ENCODE results near the gene PCBP3.

Gene PCBP3

DNA sequence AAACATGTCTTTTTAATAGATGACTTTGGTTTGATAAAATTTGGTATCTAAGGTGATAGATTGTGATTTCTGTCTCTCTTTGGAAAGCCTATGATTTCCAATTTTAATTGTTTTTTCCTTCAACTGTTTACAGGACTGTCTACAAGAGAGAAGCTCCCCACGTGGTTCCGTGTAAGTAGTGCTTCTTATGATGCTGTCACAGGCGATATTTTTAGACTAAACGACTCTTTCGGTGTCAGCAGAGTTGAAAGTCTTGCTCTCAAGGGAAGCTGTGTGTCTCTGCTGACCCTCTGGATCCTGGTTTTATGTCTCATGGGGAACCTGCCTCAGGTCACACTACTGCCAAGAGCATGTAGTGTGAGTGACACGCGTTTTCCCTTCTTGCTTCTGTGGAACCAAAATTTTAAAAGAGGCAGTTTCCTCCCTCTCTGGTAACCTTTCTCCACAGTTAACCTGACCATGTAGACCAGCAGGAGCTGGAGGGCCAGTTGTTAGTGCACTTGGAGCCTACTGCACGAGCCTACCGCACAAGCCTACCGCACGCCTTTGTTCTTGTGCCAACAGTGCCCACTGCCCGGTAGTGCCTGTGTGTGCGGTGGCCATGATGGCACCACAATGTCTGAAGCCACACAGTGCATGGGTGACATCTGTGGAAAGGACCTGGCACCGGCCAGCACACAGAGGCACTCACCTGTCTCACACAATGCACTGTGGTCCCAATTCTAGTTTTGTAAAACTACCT lies 91.9 kb downstream of the PCBP3 start:
- DNase-seq, result no peak

GRCh38 chr21:45736042-45736689 lies 92.6 kb downstream of the PCBP3 start:
- DNase-seq, result no peak

DNA sequence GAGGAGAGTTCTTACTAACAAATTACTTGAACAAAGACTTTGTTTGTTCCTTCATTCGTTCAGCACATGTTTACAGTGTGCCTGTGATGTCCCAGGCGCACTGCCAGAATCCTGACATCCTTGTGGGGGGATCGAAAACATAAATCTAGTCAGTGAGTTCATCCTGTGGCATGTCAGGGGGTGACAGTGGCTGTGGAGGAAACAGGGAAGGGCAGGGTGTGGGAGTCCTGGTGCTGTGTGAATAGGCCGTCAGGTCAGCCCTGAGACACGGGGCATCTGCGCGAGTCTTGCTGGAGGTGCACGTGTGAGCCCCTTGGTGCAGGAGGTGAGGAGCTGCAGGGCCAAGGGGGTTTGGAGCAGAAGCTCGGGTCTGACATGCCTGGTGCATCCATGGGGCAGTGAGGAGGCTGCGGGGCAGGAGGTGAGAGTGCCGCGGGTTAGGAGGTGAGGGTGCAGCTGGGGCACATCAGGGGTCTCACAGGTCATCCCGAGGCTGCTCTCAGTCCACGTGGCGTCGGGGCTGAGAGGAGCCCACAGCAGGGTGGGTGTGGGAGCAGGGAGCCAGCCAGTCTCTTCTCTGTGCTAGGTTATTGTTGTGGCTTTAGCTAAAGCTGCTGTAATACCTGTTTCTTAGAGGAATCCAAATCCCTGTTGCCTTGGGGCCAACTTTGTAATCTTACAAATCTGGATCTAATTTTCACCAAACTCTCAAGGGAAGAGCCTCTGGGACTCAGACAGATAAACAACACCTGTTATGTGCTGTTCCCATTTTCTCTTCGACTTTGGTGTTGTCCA lies 93.4 kb downstream of the PCBP3 start:
- DNase-seq, result no peak

DNA sequence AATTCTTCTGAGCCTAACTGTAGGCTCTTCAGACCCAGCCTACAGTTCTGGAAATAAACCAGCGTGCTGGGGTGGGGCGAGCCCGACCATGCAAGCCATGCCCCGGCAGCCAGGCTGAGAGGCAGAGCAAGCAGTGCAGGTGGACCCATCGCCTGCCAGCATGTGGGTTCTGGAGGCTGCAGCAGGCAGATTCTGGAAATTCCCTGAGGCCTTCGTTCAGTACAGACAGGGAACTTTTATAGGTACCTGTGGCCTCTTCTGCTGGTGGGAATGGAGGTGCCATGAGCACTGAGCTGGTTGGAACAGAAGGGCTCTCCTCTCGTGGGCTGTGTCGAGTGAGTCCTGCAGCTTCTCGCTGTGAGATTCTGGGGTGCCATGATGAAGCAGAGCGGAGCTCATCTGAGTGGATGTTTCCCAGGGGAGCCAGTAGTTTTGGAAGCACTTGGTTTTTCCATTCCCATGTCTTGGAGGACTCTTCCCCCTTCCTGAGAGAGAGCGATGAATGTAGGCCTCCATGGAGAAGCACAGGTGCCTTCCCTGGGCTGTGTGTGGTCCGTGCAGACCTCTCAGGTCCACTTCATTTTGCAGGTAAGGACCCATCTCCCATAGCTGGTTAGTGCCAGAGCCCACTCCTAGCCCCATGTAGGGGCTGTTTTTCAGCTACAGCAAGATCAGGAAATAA lies 94.1 kb downstream of the PCBP3 start:
- DNase-seq, result no peak

DNA sequence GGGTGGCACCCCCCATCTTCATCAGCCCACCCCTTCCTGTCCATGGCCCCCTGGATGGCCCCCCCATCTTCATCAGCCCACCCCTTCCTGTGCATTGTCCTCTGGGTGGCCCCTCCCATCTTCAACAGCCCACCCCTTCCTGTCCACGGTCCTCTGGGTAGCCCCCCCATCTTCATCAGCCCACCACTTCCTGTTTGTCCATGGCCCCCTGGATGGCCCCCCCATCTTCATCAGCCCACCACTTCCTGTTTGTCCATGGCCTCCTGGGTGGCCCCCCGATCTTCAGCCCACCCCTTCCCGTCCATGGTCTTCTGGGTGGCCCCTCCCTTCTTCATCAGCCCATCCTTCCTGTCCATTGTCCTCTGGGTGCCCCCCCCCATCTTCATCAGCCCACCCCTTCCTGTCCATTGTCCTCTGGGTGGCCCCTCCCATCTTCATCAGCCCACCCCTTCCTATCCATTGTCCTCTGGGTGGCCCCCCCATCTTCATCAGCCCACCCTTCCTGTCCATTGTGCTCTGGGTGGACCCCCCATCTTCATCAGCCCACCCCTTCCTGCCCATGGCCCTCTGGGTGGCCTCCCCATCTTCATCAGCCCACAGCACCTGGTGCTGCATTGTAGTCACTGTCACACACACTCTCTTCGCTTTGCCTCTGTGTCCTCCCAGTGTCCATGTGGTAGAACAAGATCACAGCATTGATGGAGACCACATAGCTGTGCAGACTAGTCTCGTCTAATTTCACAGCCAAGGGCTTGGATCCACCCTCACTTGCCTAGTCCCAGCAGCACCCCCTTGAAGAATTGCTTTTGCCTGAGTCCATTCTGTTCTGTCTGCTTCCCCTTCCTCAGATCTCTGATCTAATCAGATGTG lies 95.9 kb downstream of the PCBP3 start:
- no peak for DNase-seq

DNA sequence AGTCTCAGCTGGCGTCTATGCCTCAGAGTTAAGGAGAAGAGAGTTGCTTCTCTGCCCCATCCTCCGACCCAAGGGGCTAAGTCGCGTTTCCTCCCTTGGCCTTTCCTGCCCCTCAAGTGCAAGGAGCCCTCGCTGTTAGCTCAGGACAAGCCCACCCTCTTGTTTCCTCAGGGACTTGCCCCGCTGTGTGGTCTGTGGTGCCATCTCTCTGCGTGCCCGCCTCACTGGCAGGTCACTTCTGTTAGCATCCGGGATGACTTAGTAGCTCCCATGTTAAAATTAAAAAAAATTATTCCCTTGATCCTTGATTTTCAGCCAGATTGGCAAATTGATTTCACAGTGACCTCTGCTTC lies 96.5 kb downstream of the PCBP3 start:
- no peak for DNase-seq

DNA sequence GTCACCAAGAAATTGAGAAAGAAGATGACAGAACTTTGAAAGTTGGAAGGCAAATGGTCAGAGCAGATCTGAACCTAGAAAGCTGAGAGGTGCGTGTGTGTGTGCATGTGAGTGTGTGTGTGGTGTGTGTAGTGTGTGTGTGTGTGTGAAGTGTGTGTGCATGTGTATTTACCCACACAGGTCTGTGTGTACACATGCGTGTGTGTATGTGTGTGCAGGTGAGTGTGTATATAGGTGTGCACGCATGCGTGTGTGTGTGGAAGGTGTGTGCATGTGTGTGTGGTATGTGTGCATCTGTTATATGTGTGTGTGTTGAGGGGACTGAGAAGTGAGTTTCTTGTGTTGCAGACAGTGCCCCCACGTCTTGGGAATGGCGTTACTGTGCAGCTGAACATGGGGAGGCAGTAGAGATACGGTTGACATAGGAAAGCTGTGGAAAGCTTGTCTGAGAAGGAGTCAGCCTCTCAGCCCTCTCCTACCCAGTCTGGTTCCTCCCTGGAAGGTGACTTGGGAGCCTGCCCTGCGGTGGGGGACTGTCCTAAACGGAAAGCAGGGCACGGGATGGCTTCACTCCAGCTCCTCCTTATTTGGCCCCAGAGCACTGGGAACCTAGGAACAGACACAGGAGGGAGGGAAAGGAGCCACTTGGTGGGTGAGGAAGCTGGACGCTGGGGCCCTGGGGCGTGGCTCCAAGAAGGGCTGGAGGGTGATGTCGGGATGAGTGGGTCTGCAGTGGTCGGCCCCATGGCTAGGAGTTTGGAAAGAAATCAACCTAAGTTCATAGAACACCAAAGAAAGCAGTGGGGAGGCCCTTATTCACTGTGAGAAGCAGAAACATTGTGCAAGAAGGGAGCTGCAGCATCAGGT lies 97.2 kb downstream of the PCBP3 start:
- no peak for DNase-seq

DNA sequence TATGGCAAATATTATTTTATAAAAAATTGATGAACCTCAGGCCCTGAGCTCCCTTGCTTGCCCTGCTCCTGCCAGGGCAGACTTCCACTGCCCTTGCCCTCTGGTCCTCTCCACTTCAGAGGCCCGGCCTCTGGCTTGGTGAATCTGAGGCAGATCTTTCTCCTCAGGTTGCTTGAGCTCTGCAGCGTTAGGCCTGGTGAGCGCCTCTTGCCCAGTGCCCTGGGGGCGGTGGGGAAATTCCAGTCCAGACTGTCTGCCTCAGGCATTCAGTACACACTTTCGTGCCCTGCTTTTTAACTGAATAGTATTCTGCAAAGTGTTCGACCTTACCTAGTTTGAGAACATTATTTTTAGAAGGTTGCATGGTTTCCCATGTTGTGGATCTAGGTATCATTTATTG lies 98.2 kb downstream of the PCBP3 start:
- no peak for DNase-seq

- DNase-seq, result no peak
Measured at GRCh38 chr21:45742247-45742646, 98.7 kb downstream of the PCBP3 start.

- no peak for DNase-seq
Measured at GRCh38 chr21:45745256-45745655, 101.7 kb downstream of the PCBP3 start.

- no peak for DNase-seq
Measured at GRCh38 chr21:45747233-45747766, 103.8 kb downstream of the PCBP3 start.

DNA sequence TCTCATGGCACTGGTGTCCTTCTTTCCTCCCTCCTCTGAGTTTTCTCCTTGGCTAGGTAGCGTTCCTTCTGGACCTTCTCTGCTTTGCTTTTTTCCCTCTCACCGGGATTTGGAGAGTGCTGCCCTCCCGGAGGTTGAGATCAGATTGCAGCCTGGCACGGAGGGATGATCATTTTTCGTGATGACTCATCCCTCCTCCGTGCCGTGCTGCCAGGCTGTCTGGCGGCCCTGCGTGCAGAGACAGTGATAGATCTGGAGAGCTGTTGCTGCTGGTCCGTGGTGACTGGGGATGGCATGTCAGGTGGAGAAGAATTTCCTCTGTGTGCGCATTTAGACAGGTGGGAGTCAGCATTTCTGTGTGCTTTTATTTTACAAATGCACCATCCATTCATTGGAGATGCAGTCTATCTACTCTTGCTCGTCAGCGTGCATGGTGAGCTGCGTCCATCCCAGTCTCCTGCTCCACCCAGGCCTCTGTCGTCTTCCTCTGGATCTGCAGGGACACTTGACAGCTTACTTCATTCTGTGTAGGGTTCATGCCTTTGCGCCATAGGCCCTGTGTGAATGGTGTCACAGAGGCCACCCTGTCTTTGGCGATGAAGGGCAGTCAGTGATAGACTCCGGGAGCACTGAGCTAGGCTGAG lies 104.4 kb downstream of the PCBP3 start:
- no peak for DNase-seq

DNA sequence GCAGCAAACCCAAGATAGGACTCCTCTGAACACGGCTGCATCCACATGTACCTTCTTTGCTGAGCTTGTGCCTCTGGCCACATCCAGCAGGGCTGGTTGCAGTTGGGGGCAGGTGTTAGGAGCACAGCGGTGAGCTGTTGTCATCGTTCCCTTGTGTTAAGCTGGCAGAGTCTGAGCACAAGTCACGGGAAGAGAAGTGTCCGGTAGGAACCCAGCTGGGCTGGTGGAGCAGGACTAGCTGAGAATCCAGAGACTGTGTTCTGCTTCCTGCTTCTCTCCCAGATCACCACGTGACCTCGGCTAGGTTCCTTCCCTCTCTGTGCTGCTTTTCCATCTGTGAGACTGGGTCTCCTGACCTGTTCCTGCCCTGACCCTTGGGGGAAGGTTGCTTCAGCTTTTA lies 105.1 kb downstream of the PCBP3 start:
- no peak for DNase-seq

DNA sequence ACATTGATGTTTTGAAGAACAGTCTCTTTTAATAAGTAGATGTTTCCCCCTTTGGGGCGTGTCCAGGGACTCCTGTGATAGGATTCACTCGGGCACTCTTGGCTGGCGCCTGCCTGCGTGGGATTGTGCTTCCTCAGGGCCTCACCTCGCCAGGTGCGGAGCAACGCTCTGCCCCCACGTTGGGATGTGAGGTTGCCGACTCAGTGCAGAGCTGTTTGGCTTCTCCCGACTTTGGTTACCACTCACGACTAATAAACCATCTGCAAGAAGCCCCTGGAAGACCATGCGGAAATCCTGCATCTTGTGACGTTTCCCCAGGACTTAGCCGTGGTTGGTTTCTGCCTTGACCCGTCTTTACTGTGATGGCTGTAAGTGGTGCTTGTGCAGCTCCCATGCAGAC lies 106.4 kb downstream of the PCBP3 start:
- DNase-seq, result no peak

- no peak for DNase-seq
Measured at GRCh38 chr21:45750936-45751335, 107.4 kb downstream of the PCBP3 start.

GRCh38 chr21:45753445-45753844 lies 109.9 kb downstream of the PCBP3 start:
- DNase-seq, result no peak

GRCh38 chr21:45756029-45756428 lies 112.5 kb downstream of the PCBP3 start:
- no peak for DNase-seq

DNA sequence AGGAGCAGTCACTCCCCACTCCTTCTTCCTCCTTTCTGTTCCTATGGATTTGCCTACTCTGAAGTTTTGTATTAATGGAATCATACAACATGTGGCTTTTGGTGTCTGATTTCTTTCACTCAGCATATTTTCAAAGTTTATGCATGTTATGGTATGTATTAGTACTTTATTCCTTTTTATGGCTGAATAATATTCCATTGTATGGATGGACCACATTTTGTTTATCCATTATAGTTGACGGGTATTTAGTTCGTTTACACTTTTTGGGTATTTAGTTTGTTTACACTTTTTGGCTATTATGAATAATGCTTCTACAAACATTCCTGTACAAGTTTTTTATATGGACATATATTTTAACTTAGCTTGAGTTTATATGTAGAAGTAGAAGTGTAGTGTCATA lies 113.1 kb downstream of the PCBP3 start:
- DNase-seq, result no peak

- DNase-seq, result no peak
Measured at GRCh38 chr21:45761704-45762103, 118.2 kb downstream of the PCBP3 start.

DNA sequence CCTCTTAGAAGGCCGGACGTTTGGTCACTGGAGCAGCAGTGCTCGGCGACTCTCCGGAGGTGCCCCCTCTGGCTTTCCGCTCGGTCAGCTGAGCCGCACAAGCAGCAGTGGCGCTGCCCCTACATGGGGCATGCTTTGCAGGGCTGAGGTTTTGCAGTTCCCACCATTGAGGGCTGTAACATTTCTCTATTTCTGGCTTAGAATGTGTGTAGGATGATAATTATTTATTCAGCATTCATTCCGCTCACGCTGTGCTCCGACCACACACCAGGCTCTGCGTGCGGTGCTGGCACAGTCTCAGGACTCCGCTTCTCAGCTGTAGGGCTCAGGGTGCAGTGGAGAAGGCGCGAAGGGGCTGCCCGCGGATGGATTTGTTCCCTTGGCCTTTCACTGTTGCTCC lies 119.5 kb downstream of the PCBP3 start:
- DNase-seq, result no peak

GRCh38 chr21:45763506-45763905 lies 120.0 kb downstream of the PCBP3 start:
- DNase-seq, result no peak
